DND-41 (cell line): ENCODE results near the gene F13A1.
"Not testable (repeated sequence)": the region's sequence is repeated elsewhere in the genome, so short reads cannot be mapped to it uniquely, and the experiment has no call there.

Experiments used
- ATAC-seq: fragments of 200-7000 bp; cut with Tn5 transposase; 3 replicates; pipeline ENCODE4 v1.9.1; 2021; ENCODE audit warnings: low read depth; ENCODE audit not compliant: insufficient read depth
- DNase-seq: peaks from one replicate; pipeline ENCODE4 v3.0.0-alpha.2; 2020
- H2AFZ ChIP-seq: 2 replicates; pipeline ENCODE4 v1.6.0; 2012; ENCODE audit warnings: low read depth, low read length
- H3K27ac ChIP-seq: 2 replicates; pipeline ENCODE4 v1.5.1; 2012; ENCODE audit warnings: low read length, inconsistent platforms
- H3K27me3 ChIP-seq: fragments of 200-600 bp; sonication (generic); 2 replicates; pipeline ENCODE4 v1.6.0; 2012; ENCODE audit warnings: low read length, mild to moderate bottlenecking, inconsistent platforms; ENCODE audit not compliant: insufficient read depth, poor library complexity
- H3K36me3 ChIP-seq: 2 replicates; pipeline ENCODE4 v1.5.1; 2012; ENCODE audit warnings: low read length, inconsistent platforms; ENCODE audit not compliant: insufficient read depth
- H3K4me1 ChIP-seq: 2 replicates; pipeline ENCODE4 v1.5.1; 2012; ENCODE audit warnings: mild to moderate bottlenecking, low read length; ENCODE audit not compliant: insufficient read depth
- H3K4me2 ChIP-seq: 2 replicates; pipeline ENCODE4 v1.6.0; 2012; ENCODE audit warnings: mild to moderate bottlenecking, moderate library complexity, low read length, inconsistent platforms; ENCODE audit not compliant: insufficient read depth
- H3K4me3 ChIP-seq, 2 experiments: fragments of 200-600 bp in 1 of 2; shearing (Covaris generic) in 1 of 2; 2 replicates each; pipeline ENCODE4 v1.5.1; 2012 to 2016; ENCODE audit warnings: inconsistent platforms in 2 of 2, low read length in 2 of 2, mild to moderate bottlenecking in 2 of 2, low read depth in 1 of 2, moderate library complexity in 1 of 2
- H3K79me2 ChIP-seq: 2 replicates; pipeline ENCODE4 v1.6.0; 2012; ENCODE audit warnings: low read length, inconsistent platforms; ENCODE audit not compliant: insufficient read depth
- H3K9ac ChIP-seq: 2 replicates; pipeline ENCODE4 v1.6.0; 2012; ENCODE audit warnings: low read depth, mild to moderate bottlenecking, inconsistent platforms, low read length, moderate library complexity
- H3K9me3 ChIP-seq: 2 replicates; pipeline ENCODE4 v1.5.1; 2012; ENCODE audit warnings: low read length, moderate library complexity, mild to moderate bottlenecking, inconsistent platforms; ENCODE audit not compliant: insufficient read depth, severe bottlenecking
- H4K20me1 ChIP-seq: 2 replicates; pipeline ENCODE4 v1.6.0; 2012; ENCODE audit warnings: low read length; ENCODE audit not compliant: insufficient read depth
- CTCF ChIP-seq: IDR thresholded peaks from 2 replicates; pipeline ENCODE4 v1.5.1; 2012; ENCODE audit warnings: borderline replicate concordance, low read length, moderate library complexity, mild to moderate bottlenecking; ENCODE audit not compliant: poor library complexity, severe bottlenecking; ENCODE audit errors: extremely low read depth
- EZH2 ChIP-seq: IDR thresholded peaks from 3 replicates; pipeline ENCODE4 v1.6.1; 2012; ENCODE audit warnings: borderline replicate concordance, low read depth, mild to moderate bottlenecking, moderate library complexity, low read length, inconsistent platforms; ENCODE audit not compliant: severe bottlenecking

The F13A1 gene

GRCh38 chr6:6314596-6314995 lies 5.9 kb downstream of the F13A1 start:
- Histone ChIP-seq H3K4me2 (no peak overlapping the region), H3K27ac (no peak overlapping the region), H3K79me2 (no peaks in the 10 kb centered on the region), H3K4me3 (no peak overlapping the region), H3K27me3 (peaks cover 5% of the 10 kb centered on the region), H3K36me3 (no peaks in the 10 kb centered on the region), H3K9me3 (no peaks in the 10 kb centered on the region), H3K9ac (no peak overlapping the region), H3K4me1 (no peaks in the 10 kb centered on the region), H4K20me1 (no peaks in the 10 kb centered on the region), H2AFZ (no peak overlapping the region)
- DNase-seq (no peak), ATAC-seq (no peak)
- TF ChIP-seq CTCF, result no peak
- TF ChIP-seq EZH2, result no peak

DNA sequence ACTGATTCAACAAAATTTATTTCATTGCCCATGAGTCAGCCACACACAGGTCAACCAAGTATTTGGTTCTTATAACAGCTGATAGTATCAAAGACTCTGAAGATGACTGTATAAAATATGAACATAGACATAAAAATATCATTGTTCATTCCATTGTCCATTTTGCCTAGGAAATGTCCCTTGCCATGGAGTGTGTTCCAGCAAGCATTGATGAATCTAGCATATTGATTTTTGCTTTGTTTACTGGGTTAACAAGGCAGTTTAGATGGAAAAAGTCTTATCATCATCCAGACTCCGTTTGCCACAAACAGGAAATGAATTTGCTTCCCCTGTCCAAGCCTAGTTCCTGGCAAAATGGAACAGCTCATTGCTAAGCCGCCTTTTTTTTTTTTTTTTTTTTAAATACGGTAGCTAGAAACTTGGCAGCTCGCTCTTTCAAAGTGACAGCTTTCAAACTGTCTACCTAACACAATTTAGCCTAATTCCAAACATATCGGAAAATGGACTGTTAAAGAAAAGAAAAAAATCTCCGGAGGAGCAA lies 7.5 kb downstream of the F13A1 start:
- H3K9ac ChIP-seq, result no peak overlapping the region
- no peaks in the 10 kb centered on the region for H3K9me3 ChIP-seq
- no peaks in the 10 kb centered on the region for H3K79me2 ChIP-seq
- no peaks in the 10 kb centered on the region for H3K4me1 ChIP-seq
- peaks cover 3% of the 10 kb centered on the region for H3K27me3 ChIP-seq
- ATAC-seq (no peak), DNase-seq (no peak)
- no peak overlapping the region for H3K4me2 ChIP-seq
- H3K36me3 ChIP-seq, result no peaks in the 10 kb centered on the region
- H2AFZ ChIP-seq, result no peak overlapping the region
- H3K4me3 ChIP-seq, result no peak overlapping the region
- no peaks in the 10 kb centered on the region for H4K20me1 ChIP-seq
- no peak overlapping the region for H3K27ac ChIP-seq
- TF ChIP-seq EZH2 (no peak), CTCF (no peak)

GRCh38 chr6:6305575-6305974 lies 14.9 kb downstream of the F13A1 start:
- peaks cover 13% of the 10 kb centered on the region for H3K27me3 ChIP-seq
- H3K27ac ChIP-seq, result no peak overlapping the region
- no peaks in the 10 kb centered on the region for H4K20me1 ChIP-seq

GRCh38 chr6:6300383-6300782 lies 20.1 kb downstream of the F13A1 start:
- H3K27me3 ChIP-seq, H2AFZ ChIP-seq, H3K9me3 ChIP-seq, H3K36me3 ChIP-seq, H3K79me2 ChIP-seq, DNase-seq, H4K20me1 ChIP-seq, H3K4me2 ChIP-seq, H3K4me1 ChIP-seq, H3K27ac ChIP-seq, H3K4me3 ChIP-seq, H3K9ac ChIP-seq, ATAC-seq: not testable (repeated sequence)

More at GRCh38 chr6:6305575-6305974, 14.9 kb downstream of the F13A1 start:
- Histone ChIP-seq H3K9ac (no peak overlapping the region), H3K79me2 (no peaks in the 10 kb centered on the region), H2AFZ (no peak overlapping the region), H3K9me3 (no peaks in the 10 kb centered on the region), H3K4me1 (no peaks in the 10 kb centered on the region), H3K4me3 (no peak overlapping the region), H3K36me3 (no peaks in the 10 kb centered on the region), H3K4me2 (no peak overlapping the region)
- no peak for ATAC-seq
- DNase-seq, result no peak
- TF ChIP-seq CTCF (no peak), EZH2 (no peak)
